Body of pancreas (tissue), 4 donors: ENCODE data around the gene FOXO6. TPM values are rescaled to one million over a fixed set of nuclear protein-coding genes. Genes with fewer than 3 reads are reported as not detected.
A peak's percentile ranks its signal among the peaks of the same experiment; 100 is the strongest.

Experiments used
- ATAC-seq: fragments of 150-250 bp; one replicate; pipeline ENCODE4 v1.9.1; 2016
- DNase-seq, 4 donors: peaks; one replicate each; pipeline ENCODE4 v3.0.0-alpha.2; 2019
- H3K27ac ChIP-seq, 4 donors: fragments of 200-600 bp; sonication (generic); 1 replicate in 3 of 4; 2 replicates in 1 of 4; pipeline versions ENCODE4 v1.5.1 to v1.6.1; 2016 to 2019; ENCODE audit warnings: mild to moderate bottlenecking in 1 of 4, mixed read lengths in 1 of 4, moderate library complexity in 1 of 4
- H3K27me3 ChIP-seq, 2 donors: fragments of 200-600 bp; sonication (generic); one replicate each; pipeline ENCODE4 v1.6.0; 2016; ENCODE audit warnings: mild to moderate bottlenecking in 1 of 2
- H3K36me3 ChIP-seq, 2 donors: fragments of 200-600 bp; sonication (generic); replicated peaks in 1 of 2; 2 replicates each; pipeline ENCODE4 v1.5.1; 2016; ENCODE audit warnings: low read depth in 2 of 2; ENCODE audit not compliant: insufficient read depth in 1 of 2
- H3K4me1 ChIP-seq: fragments of 200-600 bp; sonication (generic); one replicate; pipeline ENCODE4 v1.6.0; 2016
- H3K4me3 ChIP-seq, 2 donors: fragments of 200-600 bp; sonication (generic); 1 replicate in 1 of 2; 2 replicates in 1 of 2; pipeline ENCODE4 v1.5.1; 2016 to 2019
- H3K9me3 ChIP-seq, 3 donors: fragments of 200-600 bp; sonication (generic); 1 replicate in 2 of 3; 2 replicates in 1 of 3; pipeline ENCODE4 v1.5.1; 2016
- CTCF ChIP-seq, 7 experiments: fragments of 450-650 bp in 4 of 7; fragments of 200-600 bp in 3 of 7; sonication (generic) in 3 of 7; IDR thresholded peaks; one replicate each; pipeline ENCODE4 v1.5.1; 2016 to 2019; ENCODE audit warnings: antibody characterized with exemption in 7 of 7
- POLR2A ChIP-seq, 3 donors: fragments of 450-650 bp; IDR thresholded peaks; one replicate each; pipeline ENCODE4 v1.6.1; 2016; ENCODE audit warnings: antibody characterized with exemption in 3 of 3, mild to moderate bottlenecking in 2 of 3
- WGBS, 2 donors: methylation state at CpG; one replicate each; pipeline ENCODE4 v1.1.5; 2017; 5-methylcytosine and 5-hydroxymethylcytosine counted together
- intact Hi-C: fragments of 100-400 bp; cut with DNase I; formaldehyde crosslinking; loops from one replicate; pipeline ENCODE4 v1.15.1; 2023
- total RNA-seq, 2 donors: library from RNA; depleted of rRNA; stranded (reverse); fragments of >200 nt; gene quantifications; one replicate each; pipeline ENCODE4 v1.1.0, GENCODE V29; 2016

FOXO6 gene
- total RNA-seq, 2 donors from 2014 or later = 1.0 to 2.3 TPM

GRCh38 chr1:41333146-41333784 is 28.0 kb upstream of the FOXO6 start:
- Histone ChIP-seq H3K36me3 (no peaks in the 10 kb centered on the region), H3K27ac (no peak overlapping the region), H3K4me3 (no peak overlapping the region), H3K4me1 (no peaks in the 10 kb centered on the region), H3K9me3 (no peaks in the 10 kb centered on the region), H3K27me3 (no peaks in the 10 kb centered on the region)
- ATAC-seq (no peak), DNase-seq (no peak)
- intact Hi-C loops = no loop called here
- no peak for TF ChIP-seq POLR2A (IDR thresholded peaks at IDR 0.05)
- TF ChIP-seq CTCF (IDR thresholded peaks at IDR 0.05) = no peak
- WGBS, 2 donors = 51 to 58% methylated on average over 6 of the region's 6 CpGs

- 85 to 89% methylated on average over 1 of the region's 1 CpG for WGBS, 2 donors
- Histone ChIP-seq H3K36me3 (no peaks in the 10 kb centered on the region), H3K4me1 (peaks cover 13% of the 10 kb centered on the region), H3K27ac (no peak overlapping the region), H3K27me3 (no peaks in the 10 kb centered on the region), H3K4me3 (no peak overlapping the region), H3K9me3 (no peaks in the 10 kb centered on the region)
- ATAC-seq (no peak), DNase-seq (no peak)
- TF ChIP-seq POLR2A (IDR thresholded peaks at IDR 0.05) = no peak
- TF ChIP-seq CTCF (IDR thresholded peaks at IDR 0.05) = no peak
- intact Hi-C loops = no loop called here
Observed at GRCh38 chr1:41338820-41339219, 22.4 kb upstream of the FOXO6 start.

GRCh38 chr1:41340655-41341364 is 20.4 kb upstream of the FOXO6 start:
- Histone ChIP-seq H3K4me3 (no peak overlapping the region), H3K4me1 (peaks cover 13% of the 10 kb centered on the region), H3K27ac (no peak overlapping the region), H3K36me3 (no peaks in the 10 kb centered on the region), H3K27me3 (no peaks in the 10 kb centered on the region), H3K9me3 (no peaks in the 10 kb centered on the region)
- no peak for TF ChIP-seq POLR2A (IDR thresholded peaks at IDR 0.05)
- TF ChIP-seq CTCF (IDR thresholded peaks at IDR 0.05) = no peak
- WGBS, 2 donors = 75 to 78% methylated on average over 2 of the region's 2 CpGs
- ATAC-seq (no peak), DNase-seq (no peak)
- intact Hi-C loops = no loop called here

- Histone ChIP-seq H3K9me3 (no peaks in the 10 kb centered on the region), H3K4me3 (no peak overlapping the region), H3K27me3 (no peaks in the 10 kb centered on the region), H3K36me3 (no peaks in the 10 kb centered on the region), H3K27ac (peak overlapping the region in 2 of 4 donors; percentile 42 to 71), H3K4me1 (peaks cover 13% of the 10 kb centered on the region)
- ATAC-seq = peak; percentile 8
- no peak for TF ChIP-seq POLR2A (IDR thresholded peaks at IDR 0.05)
- no peak for TF ChIP-seq CTCF (IDR thresholded peaks at IDR 0.05)
- intact Hi-C loops = no loop called here
- DNase-seq = no peak
Observed at GRCh38 chr1:41341365-41341683, 19.9 kb upstream of the FOXO6 start.
